Kidney (tissue), 14 donors: ENCODE measurements around the gene PANK4. TPM values are rescaled to one million over a fixed set of nuclear protein-coding genes. Genes with fewer than 3 reads are reported as not detected.

Source experiments
- DNase-seq, 5 donors: peaks; one replicate each; pipeline ENCODE4 v3.0.0-alpha.2; 2013 to 2020
- FAIRE-seq: peaks from 2 replicates; lab custom pipeline; 2012; peaks lifted over from hg19 to GRCh38; lab: Jason Lieb, UNC
- H3K27ac ChIP-seq, 2 donors: one replicate each; pipeline ENCODE4 v1.7.0; 2013; ENCODE audit warnings: low read depth in 2 of 2, low read length in 2 of 2, inconsistent platforms in 1 of 2
- H3K27me3 ChIP-seq: one replicate; pipeline ENCODE4 v1.7.1; 2013; ENCODE audit warnings: low read length, inconsistent platforms; ENCODE audit not compliant: control insufficient read depth, insufficient read depth
- H3K36me3 ChIP-seq, 3 donors: one replicate each; pipeline versions ENCODE4 v1.7.0 to v1.7.1; 2013; ENCODE audit warnings: low read length in 3 of 3, control low read depth in 1 of 3, inconsistent platforms in 1 of 3; ENCODE audit not compliant: insufficient read depth in 3 of 3, control insufficient read depth in 2 of 3
- H3K4me1 ChIP-seq, 3 donors: one replicate each; pipeline versions ENCODE4 v1.7.0 to v1.7.1; 2013; ENCODE audit warnings: low read length in 3 of 3, inconsistent platforms in 1 of 3, low read depth in 1 of 3; ENCODE audit not compliant: control insufficient read depth in 2 of 3, insufficient read depth in 2 of 3
- H3K4me3 ChIP-seq, 3 donors: one replicate each; pipeline versions ENCODE4 v1.7.0 to v1.8.1; 2013; ENCODE audit warnings: low read length in 3 of 3, control low read depth in 1 of 3, inconsistent platforms in 1 of 3
- H3K9ac ChIP-seq, 3 donors: one replicate each; pipeline versions ENCODE4 v1.7.0 to v1.7.1; 2013; ENCODE audit warnings: low read length in 3 of 3, control low read depth in 1 of 3, inconsistent platforms in 1 of 3
- H3K9me3 ChIP-seq, 3 donors: one replicate each; pipeline versions ENCODE4 v1.7.0 to v1.7.1; 2013; ENCODE audit warnings: low read length in 3 of 3, control low read depth in 1 of 3, inconsistent platforms in 1 of 3; ENCODE audit not compliant: control insufficient read depth in 2 of 3, insufficient read depth in 1 of 3
- CTCF ChIP-seq: IDR thresholded peaks from 3 replicates; pipeline ENCODE4 v1.5.1; 2012; ENCODE audit warnings: mild to moderate bottlenecking, moderate library complexity, borderline replicate concordance; ENCODE audit not compliant: insufficient read depth; ENCODE audit errors: extremely low read depth
- intact Hi-C: fragments of 100-400 bp; cut with DNase I; formaldehyde crosslinking; loops from one replicate; pipeline ENCODE4 v1.11.1; 2022
- polyA plus RNA-seq: library from polyadenylated mRNA; stranded (reverse); fragments of 350-450 nt; fragmentation: Illumina TruSeq; extraction: RNeasy Lipid Tissue Mini Kit (QIAGEN cat#74804); gene quantifications from one replicate; pipeline ENCODE4 v1.2.3, GENCODE V29; 2014; ENCODE audit warnings: low read depth, low replicate concordance; ENCODE audit not compliant: insufficient read depth
- total RNA-seq: library from RNA; stranded (reverse); fragmentation: NEBNext Ultra II Directional; extraction: Animal tissue kit (Norgen Biotek cat#: 25700); gene quantifications from one replicate; pipeline ENCODE4 v1.2.1, GENCODE V29; 2021
- donor health status: control.
- donor health status: control.
- donor health status: control.
- donor health status: control.
- donor health status: control.
- donor health status: DM: yes; HTN: yes; CAD: no.
- donor health status: Normal renal cell carcinoma (clear cell type).

Gene PANK4
- total and polyA plus RNA-seq, 2 donors from 2014 or later: 13.3 to 33.7 TPM

- Histone ChIP-seq H3K27ac (no peak overlapping the region), H3K36me3 (no peaks in the 10 kb centered on the region), H3K4me1 (no peaks in the 10 kb centered on the region), H3K9me3 (no peaks in the 10 kb centered on the region), H3K4me3 (no peak overlapping the region), H3K27me3 (no peaks in the 10 kb centered on the region), H3K9ac (no peak overlapping the region)
- DNase-seq: no peak
- no peak for FAIRE-seq
- intact Hi-C loops: no loop called here
- no peak for TF ChIP-seq CTCF
Observed at GRCh38 chr1:2489615-2490014, 36.8 kb downstream of the PANK4 start.

- Histone ChIP-seq H3K27ac (no peak overlapping the region), H3K9me3 (no peaks in the 10 kb centered on the region), H3K4me1 (no peaks in the 10 kb centered on the region), H3K36me3 (no peaks in the 10 kb centered on the region), H3K27me3 (no peaks in the 10 kb centered on the region), H3K9ac (no peak overlapping the region), H3K4me3 (no peak overlapping the region)
- DNase-seq: no peak
- TF ChIP-seq CTCF: no peak
- intact Hi-C loops: no loop called here
- FAIRE-seq: no peak
Observed at GRCh38 chr1:2488688-2489087, 37.7 kb downstream of the PANK4 start.

- H3K27me3 ChIP-seq: no peaks in the 10 kb centered on the region
- H3K27ac ChIP-seq: no peak overlapping the region
- FAIRE-seq (no peak), DNase-seq (no peak)
- H3K4me3 ChIP-seq: no peak overlapping the region
- no peak for TF ChIP-seq CTCF
- H3K36me3 ChIP-seq: no peaks in the 10 kb centered on the region
- no peaks in the 10 kb centered on the region for H3K9me3 ChIP-seq
- intact Hi-C loops: no loop called here
- no peak overlapping the region for H3K9ac ChIP-seq
- peaks cover 0 to 4% (median 0%) of the 10 kb centered on the region in 3 donors for H3K4me1 ChIP-seq
Observed at GRCh38 chr1:2486558-2486957, 39.8 kb downstream of the PANK4 start.

GRCh38 chr1:2486041-2486440 is 40.4 kb downstream of the PANK4 start:
- no peaks in the 10 kb centered on the region for H3K9me3 ChIP-seq
- no peak overlapping the region for H3K9ac ChIP-seq
- no peak for FAIRE-seq
- no peaks in the 10 kb centered on the region for H3K27me3 ChIP-seq
- no peaks in the 10 kb centered on the region for H3K36me3 ChIP-seq
- intact Hi-C loops: no loop called here
- no peak overlapping the region for H3K27ac ChIP-seq
- no peak for TF ChIP-seq CTCF
- peaks cover 0 to 8% (median 5%) of the 10 kb centered on the region in 3 donors for H3K4me1 ChIP-seq
- no peak overlapping the region for H3K4me3 ChIP-seq
- no peak for DNase-seq
